ENCODE data around the gene DDN. TPM values are rescaled to one million over a fixed set of nuclear protein-coding genes. Genes with fewer than 3 reads are reported as not detected.

The DDN gene
- total RNA-seq, 4 donors from 2014 or later, result 26.8 to 415 (median 232) TPM

- H3K27me3 ChIP-seq, result no peaks in the 10 kb centered on the region
- ATAC-seq (peak; percentile 74 to 82), DNase-seq (peak; percentile 92 to 96)
- no peaks in the 10 kb centered on the region for H3K9me3 ChIP-seq
- peaks cover 0 to 26% of the 10 kb centered on the region in 2 donors for H3K36me3 ChIP-seq
- intact Hi-C loops (cut with DNase I; ENCODE audit: low total_unique reads) (loop anchor here (1.0 to 5.0 kb wide), 3 partner anchors 38 to 301 kb away; partner anchors contain the start of genes CCNT1 and LMBR1L), in situ Hi-C loops (cut with MboI; ENCODE audit: low sequenced_read_pairs in 4 of 4) (no loop called here)
- TF ChIP-seq, protein P1, sequence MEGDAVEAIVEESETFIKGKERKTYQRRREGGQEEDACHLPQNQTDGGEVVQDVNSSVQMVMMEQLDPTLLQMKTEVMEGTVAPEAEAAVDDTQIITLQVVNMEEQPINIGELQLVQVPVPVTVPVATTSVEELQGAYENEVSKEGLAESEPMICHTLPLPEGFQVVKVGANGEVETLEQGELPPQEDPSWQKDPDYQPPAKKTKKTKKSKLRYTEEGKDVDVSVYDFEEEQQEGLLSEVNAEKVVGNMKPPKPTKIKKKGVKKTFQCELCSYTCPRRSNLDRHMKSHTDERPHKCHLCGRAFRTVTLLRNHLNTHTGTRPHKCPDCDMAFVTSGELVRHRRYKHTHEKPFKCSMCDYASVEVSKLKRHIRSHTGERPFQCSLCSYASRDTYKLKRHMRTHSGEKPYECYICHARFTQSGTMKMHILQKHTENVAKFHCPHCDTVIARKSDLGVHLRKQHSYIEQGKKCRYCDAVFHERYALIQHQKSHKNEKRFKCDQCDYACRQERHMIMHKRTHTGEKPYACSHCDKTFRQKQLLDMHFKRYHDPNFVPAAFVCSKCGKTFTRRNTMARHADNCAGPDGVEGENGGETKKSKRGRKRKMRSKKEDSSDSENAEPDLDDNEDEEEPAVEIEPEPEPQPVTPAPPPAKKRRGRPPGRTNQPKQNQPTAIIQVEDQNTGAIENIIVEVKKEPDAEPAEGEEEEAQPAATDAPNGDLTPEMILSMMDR (IDR thresholded peaks at IDR 0.05 in 4 of 5, conservative IDR thresholded peaks at IDR 0.05 in 1 of 5), result peak in 3 of 5 experiments; percentile 34 to 49 (median 41)
- peak; percentile 89 to 95 for TF ChIP-seq POLR2A (IDR thresholded peaks at IDR 0.05)
- H3K4me1 ChIP-seq, result peaks cover 37 to 43% of the 10 kb centered on the region in 2 donors
- peak within 1 kb of the TSS; percentile 96 to 99 (median 98) for H3K27ac ChIP-seq
- H3K4me3 ChIP-seq, result peak within 1 kb of the TSS; percentile 79 to 98 (median 89)
Observed at GRCh38 chr12:49018261-49019119, 19.3 kb upstream of the DDN start, which contains the start of gene PRKAG1. TSS of gene PRKAG1 (minus strand) at chr12:49018776. CDS start at chr12:49018740, 36 bp downstream.

GRCh38 chr12:49017891-49018260, 18.7 kb upstream of the DDN start:
- Histone ChIP-seq H3K4me3 (peak overlapping the region; percentile 79 to 98 (median 89)), H3K9me3 (no peaks in the 10 kb centered on the region), H3K36me3 (peaks cover 0 to 20% of the 10 kb centered on the region in 2 donors), H3K27ac (peak overlapping the region; percentile 96 to 99 (median 98)), H3K27me3 (no peaks in the 10 kb centered on the region), H3K4me1 (peaks cover 39 to 49% of the 10 kb centered on the region in 2 donors)
- DNase-seq, result peak in 1 of 2 donors; percentile 77
- ATAC-seq, result peak; percentile 28 to 32
- intact Hi-C loops (cut with DNase I; ENCODE audit: low total_unique reads), result loop anchor here (1.0 to 5.0 kb wide), 2 partner anchors 92 to 301 kb away; partner anchors contain the start of genes CCNT1 and LMBR1L
- in situ Hi-C loops (cut with MboI; ENCODE audit: low sequenced_read_pairs in 4 of 4), result no loop called here
- TF ChIP-seq, protein P1 (IDR thresholded peaks at IDR 0.05 in 4 of 5, conservative IDR thresholded peaks at IDR 0.05 in 1 of 5), result peak in 1 of 5 experiments; percentile 8
- TF ChIP-seq POLR2A (IDR thresholded peaks at IDR 0.05), result peak in 1 of 2 donors; percentile 7

DNA sequence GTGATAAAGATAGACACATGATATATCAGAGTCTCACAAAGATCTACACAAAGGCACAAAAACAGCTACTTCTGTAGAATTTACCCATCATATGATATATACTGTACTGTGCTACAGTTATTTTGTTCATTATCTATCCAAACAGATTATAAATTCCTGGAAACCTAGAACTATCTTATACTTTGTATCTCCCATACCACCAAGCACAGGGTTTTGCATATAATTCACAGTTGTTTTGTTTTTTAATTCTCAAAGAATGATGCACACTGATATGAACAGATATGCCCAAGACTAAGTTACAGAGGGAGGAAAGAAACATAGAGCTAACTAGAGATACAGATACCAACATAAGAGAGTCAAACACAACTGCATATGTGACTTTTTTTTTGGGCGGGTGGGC, 16.0 kb upstream of the DDN start:
- intact Hi-C loops (cut with DNase I; ENCODE audit: low total_unique reads) (loop anchor here (5.0 kb wide), 1 partner anchor 298 kb away; the partner anchor contains the start of gene CCNT1), in situ Hi-C loops (cut with MboI; ENCODE audit: low sequenced_read_pairs in 4 of 4) (no loop called here)

GRCh38 chr12:49014547-49014946, 15.4 kb upstream of the DDN start:
- H3K4me1 ChIP-seq, result peaks cover 41 to 80% of the 10 kb centered on the region in 2 donors
- TF ChIP-seq, protein P1 (IDR thresholded peaks at IDR 0.05 in 4 of 5, conservative IDR thresholded peaks at IDR 0.05 in 1 of 5), result peak in 2 of 5 experiments; percentile 25 to 43
- TF ChIP-seq POLR2A (IDR thresholded peaks at IDR 0.05), result peak in 1 of 2 donors; percentile 41
- peak overlapping the region; percentile 75 to 99 (median 97) for H3K27ac ChIP-seq
- peaks cover 0 to 8% of the 10 kb centered on the region in 2 donors for H3K36me3 ChIP-seq
- in situ Hi-C loops (cut with MboI; ENCODE audit: low sequenced_read_pairs in 4 of 4), result no loop called here
- H3K27me3 ChIP-seq, result no peaks in the 10 kb centered on the region
- no peaks in the 10 kb centered on the region for H3K9me3 ChIP-seq
- peak; percentile 52 to 62 for ATAC-seq
- peak; percentile 40 to 74 for DNase-seq
- no peak overlapping the region for H3K4me3 ChIP-seq
- intact Hi-C loops (cut with DNase I; ENCODE audit: low total_unique reads), result loop anchor here (1.0 to 5.0 kb wide), 2 partner anchors 15 to 342 kb away; partner anchors contain the start of gene DDN

More for the DNA sequence above, 16.0 kb upstream of the DDN start:
- Histone ChIP-seq H3K36me3 (peaks cover 0 to 8% of the 10 kb centered on the region in 2 donors), H3K4me1 (peaks cover 41 to 73% of the 10 kb centered on the region in 2 donors), H3K9me3 (no peaks in the 10 kb centered on the region), H3K27me3 (no peaks in the 10 kb centered on the region), H3K27ac (peak overlapping the region; percentile 75 to 99 (median 97)), H3K4me3 (no peak overlapping the region)
- ATAC-seq (no peak), DNase-seq (no peak)
- TF ChIP-seq, protein P1 (IDR thresholded peaks at IDR 0.05 in 4 of 5, conservative IDR thresholded peaks at IDR 0.05 in 1 of 5), result no peak
- no peak for TF ChIP-seq POLR2A (IDR thresholded peaks at IDR 0.05)

Measured in gastrocnemius medialis (tissue), 4 donors.